ENCODE measurements around the gene TAF4.
"Not testable (repeated sequence)": the region's sequence is repeated elsewhere in the genome, so short reads cannot be mapped to it uniquely, and the experiment has no call there.

The TAF4 gene

DNA sequence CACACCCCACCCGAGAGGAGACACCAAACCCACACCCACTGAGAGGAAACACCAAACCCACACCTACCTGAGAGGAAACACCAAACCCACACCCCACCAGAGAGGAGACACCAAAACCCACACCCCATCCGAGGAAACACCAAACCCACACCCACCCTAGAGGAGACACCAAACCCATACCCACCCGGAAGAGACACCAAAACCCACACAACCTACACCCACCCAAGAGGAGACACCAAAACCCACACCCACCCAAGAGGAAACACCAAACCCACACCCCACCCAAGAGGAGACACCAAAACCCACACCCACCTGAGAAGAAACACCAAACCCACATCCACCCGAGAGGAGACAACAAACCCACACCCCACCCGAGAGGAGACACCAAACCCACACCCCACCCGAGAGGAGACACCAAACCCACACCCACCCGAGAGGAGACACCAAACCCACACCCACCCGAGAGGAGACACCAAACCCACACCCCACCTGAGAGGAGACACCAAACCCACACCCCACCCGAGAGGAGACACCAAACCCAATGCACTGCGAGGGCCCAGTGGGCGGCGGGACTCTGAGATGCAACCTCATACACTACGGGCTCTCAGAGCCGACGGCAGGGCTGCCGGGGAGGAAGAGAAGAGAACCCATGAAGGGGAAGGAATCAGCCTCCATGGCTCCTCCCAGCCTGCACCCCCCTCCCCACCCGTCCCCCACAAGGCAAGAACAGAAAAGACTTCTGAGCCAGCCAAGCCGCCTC lies 83.3 kb downstream of the TAF4 start:
- TF ChIP-seq, protein P1, sequence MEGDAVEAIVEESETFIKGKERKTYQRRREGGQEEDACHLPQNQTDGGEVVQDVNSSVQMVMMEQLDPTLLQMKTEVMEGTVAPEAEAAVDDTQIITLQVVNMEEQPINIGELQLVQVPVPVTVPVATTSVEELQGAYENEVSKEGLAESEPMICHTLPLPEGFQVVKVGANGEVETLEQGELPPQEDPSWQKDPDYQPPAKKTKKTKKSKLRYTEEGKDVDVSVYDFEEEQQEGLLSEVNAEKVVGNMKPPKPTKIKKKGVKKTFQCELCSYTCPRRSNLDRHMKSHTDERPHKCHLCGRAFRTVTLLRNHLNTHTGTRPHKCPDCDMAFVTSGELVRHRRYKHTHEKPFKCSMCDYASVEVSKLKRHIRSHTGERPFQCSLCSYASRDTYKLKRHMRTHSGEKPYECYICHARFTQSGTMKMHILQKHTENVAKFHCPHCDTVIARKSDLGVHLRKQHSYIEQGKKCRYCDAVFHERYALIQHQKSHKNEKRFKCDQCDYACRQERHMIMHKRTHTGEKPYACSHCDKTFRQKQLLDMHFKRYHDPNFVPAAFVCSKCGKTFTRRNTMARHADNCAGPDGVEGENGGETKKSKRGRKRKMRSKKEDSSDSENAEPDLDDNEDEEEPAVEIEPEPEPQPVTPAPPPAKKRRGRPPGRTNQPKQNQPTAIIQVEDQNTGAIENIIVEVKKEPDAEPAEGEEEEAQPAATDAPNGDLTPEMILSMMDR (conservative IDR thresholded peaks at IDR 0.05; ENCODE audit: low read depth, low read length), result no peak

DNA sequence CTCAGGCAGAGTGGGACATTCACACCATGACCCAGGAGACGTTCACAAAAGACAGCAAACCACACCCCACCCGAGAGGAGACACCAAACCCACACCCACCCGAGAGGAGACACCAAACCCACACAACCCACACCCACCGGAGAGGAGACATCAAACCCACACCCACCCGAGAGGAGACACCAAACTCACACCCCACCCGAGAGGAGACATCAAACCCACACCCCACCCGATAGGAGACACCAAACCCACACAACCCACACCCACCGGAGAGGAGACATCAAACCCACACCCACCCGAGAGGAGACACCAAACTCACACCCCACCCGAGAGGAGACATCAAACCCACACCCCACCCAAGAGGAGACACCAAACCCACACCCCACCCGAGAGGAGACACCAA lies 84.0 kb downstream of the TAF4 start:
- not testable (repeated sequence) for H3K4me3 ChIP-seq (ENCODE audit: low read depth, low read length); DNase-seq (ENCODE audit: low read depth)

More for the DNA sequence above, 83.3 kb downstream of the TAF4 start:
- no peak for DNase-seq (ENCODE audit: low read depth)
- H3K4me3 ChIP-seq (ENCODE audit: low read depth, low read length), result no peak overlapping the region

DNA sequence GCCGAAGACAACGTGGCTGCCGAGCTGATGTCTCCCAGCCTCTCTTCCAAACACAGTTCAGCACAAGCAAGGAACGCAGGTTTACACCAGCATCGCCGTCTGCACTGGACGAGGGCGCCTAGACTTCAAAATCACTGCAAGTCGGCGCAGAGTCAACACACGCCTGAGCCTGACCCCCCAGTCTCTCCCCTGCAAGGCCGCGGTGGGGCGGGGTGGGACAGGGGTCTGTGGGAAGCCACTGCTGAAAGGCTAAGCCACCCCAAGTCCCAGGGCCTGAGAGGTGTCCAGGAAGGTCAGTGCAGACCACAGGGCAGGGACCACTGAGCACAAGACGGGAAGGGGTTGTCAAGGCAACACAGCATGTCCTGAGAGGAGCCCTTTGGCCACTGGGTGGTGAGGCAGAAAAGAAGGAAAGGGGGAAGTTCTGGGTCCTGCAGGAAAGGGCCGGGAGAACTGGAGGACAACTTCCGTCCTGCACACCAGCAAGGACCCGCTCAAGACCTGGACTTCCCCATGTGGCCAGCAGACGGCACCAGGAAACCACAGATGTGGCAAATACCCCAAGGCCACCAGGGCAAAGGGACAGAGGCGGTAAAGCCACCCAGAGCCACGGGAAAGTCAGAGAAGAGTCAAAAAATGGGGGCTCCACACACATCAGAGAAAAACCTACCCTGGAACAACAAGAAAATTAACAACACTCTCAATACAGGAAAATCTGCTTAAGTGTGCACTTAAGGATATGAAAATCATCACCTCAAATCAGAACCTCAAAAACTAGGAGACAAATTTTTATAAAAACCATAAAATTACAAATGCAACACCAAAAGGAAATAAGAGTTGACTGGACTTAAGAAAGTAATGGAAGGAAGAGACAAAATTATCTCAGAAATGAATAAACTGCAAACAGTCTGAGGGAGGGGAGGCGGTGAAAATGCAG lies 84.8 kb downstream of the TAF4 start:
- TF ChIP-seq, protein P1 (conservative IDR thresholded peaks at IDR 0.05; ENCODE audit: low read depth, low read length), result peak; percentile 72
- DNase-seq (ENCODE audit: low read depth), result peak; percentile 56
- no peak overlapping the region for H3K4me3 ChIP-seq (ENCODE audit: low read depth, low read length)

DNA sequence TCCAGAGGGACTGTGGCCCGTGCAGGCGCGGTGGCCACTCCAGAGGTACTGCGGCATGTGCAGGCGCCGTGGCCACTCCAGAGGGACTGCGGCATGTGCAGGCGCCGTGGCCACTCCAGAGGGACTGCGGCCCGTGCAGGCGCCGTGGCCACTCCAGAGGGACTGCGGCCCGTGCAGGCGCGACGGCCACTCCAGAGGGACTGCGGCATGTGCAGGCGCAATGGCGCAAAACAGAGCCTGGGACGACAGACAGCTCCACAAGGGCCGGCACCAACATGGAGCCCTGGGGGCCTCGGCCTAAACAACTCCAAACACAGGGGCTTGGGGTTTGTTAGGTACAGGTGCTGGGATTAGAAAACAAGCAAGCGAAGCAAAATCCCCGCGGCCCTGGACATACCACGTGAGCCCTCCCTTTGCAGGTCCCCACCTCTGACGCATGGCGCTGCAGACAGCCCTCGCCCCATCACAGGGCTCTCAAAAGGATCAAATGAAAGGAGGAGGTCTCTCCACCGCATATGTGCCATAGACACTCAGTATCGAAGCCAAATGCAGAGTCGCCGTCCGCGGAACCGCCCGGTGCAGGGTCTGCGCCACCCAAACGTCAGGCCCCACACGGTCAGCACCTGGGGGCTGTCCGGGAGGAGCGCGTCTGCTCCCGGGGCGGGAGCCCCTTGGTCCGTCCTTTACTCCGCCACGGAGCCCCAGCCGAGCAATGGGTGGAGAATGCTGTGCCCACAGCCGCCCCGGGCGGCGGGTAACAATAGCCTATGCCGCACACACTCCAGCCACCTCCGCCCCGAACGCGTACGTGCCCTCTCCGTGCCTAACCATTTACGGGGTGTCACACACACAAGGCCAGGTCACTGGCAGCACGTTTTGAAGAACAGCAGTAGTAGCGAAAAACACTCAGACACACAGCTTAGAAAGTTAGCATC lies 85.7 kb downstream of the TAF4 start:
- no peak for DNase-seq (ENCODE audit: low read depth)
- TF ChIP-seq, protein P1 (conservative IDR thresholded peaks at IDR 0.05; ENCODE audit: low read depth, low read length), result no peak
- H3K4me3 ChIP-seq (ENCODE audit: low read depth, low read length), result no peak overlapping the region

DNA sequence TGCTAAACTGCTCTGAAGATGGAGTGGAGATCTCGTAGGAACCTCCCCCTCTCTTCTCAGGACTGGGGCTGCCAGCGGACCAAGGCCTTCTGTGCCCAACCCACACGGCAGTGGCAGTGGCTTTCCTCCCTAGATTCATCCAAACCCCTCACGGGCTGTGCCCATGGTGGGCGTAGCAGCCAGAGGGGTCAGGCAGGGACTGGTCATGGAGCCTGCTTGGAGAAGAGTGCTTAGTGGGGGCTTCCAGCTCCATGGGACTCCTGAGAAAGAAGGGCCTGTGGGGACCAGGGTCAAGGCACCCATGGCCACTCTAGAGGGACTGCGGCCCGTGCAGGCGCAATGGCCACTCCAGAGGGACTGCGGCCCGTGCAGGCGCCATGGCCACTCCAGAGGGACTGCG lies 86.6 kb downstream of the TAF4 start:
- no peak for DNase-seq (ENCODE audit: low read depth)
- TF ChIP-seq, protein P1 (conservative IDR thresholded peaks at IDR 0.05; ENCODE audit: low read depth, low read length), result no peak
- H3K4me3 ChIP-seq (ENCODE audit: low read depth, low read length), result no peak overlapping the region

DNA sequence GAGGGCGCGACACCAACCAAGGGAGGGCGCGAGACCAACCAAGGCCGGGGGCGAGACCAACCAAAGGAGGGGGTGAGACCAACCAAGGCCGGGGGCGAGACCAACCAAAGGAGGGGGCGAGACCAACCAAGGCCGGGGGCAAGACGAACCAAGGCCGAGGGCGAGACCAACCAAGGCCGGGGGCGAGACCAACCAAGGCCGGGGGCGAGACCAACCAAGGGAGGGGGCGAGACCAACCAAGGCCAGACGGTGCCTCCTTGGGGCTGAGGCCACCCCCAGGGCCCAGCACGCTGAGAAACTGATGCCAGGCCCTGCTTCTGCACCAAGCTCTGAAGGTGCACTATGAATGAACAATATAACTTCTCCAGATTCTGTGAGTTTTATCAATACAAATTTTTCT lies 87.2 kb downstream of the TAF4 start:
- DNase-seq (ENCODE audit: low read depth), result no peak
- TF ChIP-seq, protein P1 (conservative IDR thresholded peaks at IDR 0.05; ENCODE audit: low read depth, low read length), result no peak
- no peak overlapping the region for H3K4me3 ChIP-seq (ENCODE audit: low read depth, low read length)

DNA sequence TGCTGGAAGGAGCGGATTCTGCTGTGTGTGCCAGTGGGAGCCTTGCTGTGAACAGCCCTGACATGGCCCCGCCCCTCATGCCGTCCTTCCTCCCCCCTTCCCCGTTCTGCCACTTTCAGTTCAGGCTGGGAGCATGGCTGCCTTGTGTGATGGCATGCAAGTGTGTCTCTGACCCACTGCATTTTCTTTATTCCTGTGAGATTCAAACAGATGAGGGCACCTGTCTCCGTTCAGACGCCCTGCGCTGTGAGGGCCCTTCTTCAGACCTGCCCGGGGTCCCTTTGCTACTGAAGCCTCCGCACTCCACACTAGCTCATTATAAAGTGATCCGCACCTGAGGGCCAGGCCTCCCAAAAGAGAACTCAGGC lies 88.3 kb downstream of the TAF4 start:
- TF ChIP-seq, protein P1 (conservative IDR thresholded peaks at IDR 0.05; ENCODE audit: low read depth, low read length), result no peak
- no peak overlapping the region for H3K4me3 ChIP-seq (ENCODE audit: low read depth, low read length)
- no peak for DNase-seq (ENCODE audit: low read depth)

All from choroid plexus epithelial cell (primary cell).